NCI-H1092 treated with DMSO at 0.1 percent for 48 hours (cell line): ENCODE measurements around the gene SIX1.
A peak's percentile ranks its signal among the peaks of the same experiment; 100 is the strongest.

Experiments used
- DNase-seq: peaks from one replicate; lab custom pipeline; 2025; lab: John Stamatoyannopoulos, UW

Gene SIX1

GRCh38 chr14:60655119-60655897, 6.0 kb upstream of the SIX1 start:
- DNase-seq, result no peak

GRCh38 chr14:60654334-60654821, 5.1 kb upstream of the SIX1 start:
- DNase-seq, result no peak

- DNase-seq, result no peak
Observed at GRCh38 chr14:60653701-60654161, 4.5 kb upstream of the SIX1 start.

- DNase-seq, result peak; percentile 74
Observed at GRCh38 chr14:60652674-60653651, 3.7 kb upstream of the SIX1 start.

GRCh38 chr14:60651796-60652673, 2.8 kb upstream of the SIX1 start:
- peak; percentile 59 for DNase-seq

- no peak for DNase-seq
Observed at GRCh38 chr14:60651086-60651795, 2.0 kb upstream of the SIX1 start.

- peak; percentile 75 for DNase-seq
Observed at GRCh38 chr14:60650373-60650961, 1.2 kb upstream of the SIX1 start.

- DNase-seq, result peak; percentile 83
Observed at GRCh38 chr14:60649875-60650372, 647 bp upstream of the SIX1 start.

GRCh38 chr14:60648249-60648933, 886 bp downstream of the SIX1 start:
- DNase-seq, result peak; percentile 58

- DNase-seq, result peak; percentile 58
Observed at GRCh38 chr14:60647837-60648248, 1.4 kb downstream of the SIX1 start.

- peak; percentile 49 for DNase-seq
Observed at GRCh38 chr14:60647081-60647836, 2.0 kb downstream of the SIX1 start.

- DNase-seq, result no peak
Observed at GRCh38 chr14:60646226-60646818, 3.0 kb downstream of the SIX1 start.

GRCh38 chr14:60645126-60645741, 4.0 kb downstream of the SIX1 start:
- DNase-seq, result no peak

GRCh38 chr14:60644666-60645065, 4.6 kb downstream of the SIX1 start:
- no peak for DNase-seq

GRCh38 chr14:60643463-60644314, 5.6 kb downstream of the SIX1 start:
- no peak for DNase-seq

GRCh38 chr14:60643141-60643462, 6.2 kb downstream of the SIX1 start:
- DNase-seq, result no peak
